ENCODE data around the gene ZNF655. TPM values are rescaled to one million over a fixed set of nuclear protein-coding genes. Genes with fewer than 3 reads are reported as not detected.

The ZNF655 gene
- total RNA-seq, 2 donors from 2014 or later: 36.2 to 41.9 TPM

- Histone ChIP-seq H3K4me1 (no peaks in the 10 kb centered on the region), H3K27me3 (no peaks in the 10 kb centered on the region), H3K27ac (no peak overlapping the region), H3K4me3 (no peak overlapping the region), H3K36me3 (peaks cover 26% of the 10 kb centered on the region), H3K9me3 (peaks cover 19 to 42% of the 10 kb centered on the region in 2 donors)
- no peak for DNase-seq (ENCODE audit: low spot score)
- TF ChIP-seq, protein P1, sequence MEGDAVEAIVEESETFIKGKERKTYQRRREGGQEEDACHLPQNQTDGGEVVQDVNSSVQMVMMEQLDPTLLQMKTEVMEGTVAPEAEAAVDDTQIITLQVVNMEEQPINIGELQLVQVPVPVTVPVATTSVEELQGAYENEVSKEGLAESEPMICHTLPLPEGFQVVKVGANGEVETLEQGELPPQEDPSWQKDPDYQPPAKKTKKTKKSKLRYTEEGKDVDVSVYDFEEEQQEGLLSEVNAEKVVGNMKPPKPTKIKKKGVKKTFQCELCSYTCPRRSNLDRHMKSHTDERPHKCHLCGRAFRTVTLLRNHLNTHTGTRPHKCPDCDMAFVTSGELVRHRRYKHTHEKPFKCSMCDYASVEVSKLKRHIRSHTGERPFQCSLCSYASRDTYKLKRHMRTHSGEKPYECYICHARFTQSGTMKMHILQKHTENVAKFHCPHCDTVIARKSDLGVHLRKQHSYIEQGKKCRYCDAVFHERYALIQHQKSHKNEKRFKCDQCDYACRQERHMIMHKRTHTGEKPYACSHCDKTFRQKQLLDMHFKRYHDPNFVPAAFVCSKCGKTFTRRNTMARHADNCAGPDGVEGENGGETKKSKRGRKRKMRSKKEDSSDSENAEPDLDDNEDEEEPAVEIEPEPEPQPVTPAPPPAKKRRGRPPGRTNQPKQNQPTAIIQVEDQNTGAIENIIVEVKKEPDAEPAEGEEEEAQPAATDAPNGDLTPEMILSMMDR (IDR thresholded peaks at IDR 0.05): no peak
These were observed 22.8 kb upstream of the ZNF655 start for GRCh38 chr7:99535667-99536066.

GRCh38 chr7:99539213-99539811, 19.1 kb upstream of the ZNF655 start:
- Histone ChIP-seq H3K36me3 (no peaks in the 10 kb centered on the region), H3K4me3 (no peak overlapping the region), H3K4me1 (no peaks in the 10 kb centered on the region), H3K27me3 (no peaks in the 10 kb centered on the region), H3K27ac (no peak overlapping the region), H3K9me3 (peaks cover 5 to 24% of the 10 kb centered on the region in 2 donors)
- TF ChIP-seq, protein P1 (IDR thresholded peaks at IDR 0.05): no peak
- no peak for DNase-seq (ENCODE audit: low spot score)

GRCh38 chr7:99540542-99540941, 17.9 kb upstream of the ZNF655 start:
- Histone ChIP-seq H3K9me3 (peaks cover 5 to 24% of the 10 kb centered on the region in 2 donors), H3K27me3 (no peaks in the 10 kb centered on the region), H3K27ac (no peak overlapping the region), H3K4me1 (no peaks in the 10 kb centered on the region), H3K36me3 (no peaks in the 10 kb centered on the region), H3K4me3 (no peak overlapping the region)
- DNase-seq (ENCODE audit: low spot score): no peak
- TF ChIP-seq, protein P1 (IDR thresholded peaks at IDR 0.05): no peak

GRCh38 chr7:99541212-99541611, 17.2 kb upstream of the ZNF655 start:
- no peaks in the 10 kb centered on the region for H3K27me3 ChIP-seq
- DNase-seq (ENCODE audit: low spot score): no peak
- peaks cover 5 to 24% of the 10 kb centered on the region in 2 donors for H3K9me3 ChIP-seq
- no peak overlapping the region for H3K27ac ChIP-seq
- H3K4me1 ChIP-seq: no peaks in the 10 kb centered on the region
- no peak overlapping the region for H3K4me3 ChIP-seq
- TF ChIP-seq, protein P1 (IDR thresholded peaks at IDR 0.05): no peak
- H3K36me3 ChIP-seq: no peaks in the 10 kb centered on the region

GRCh38 chr7:99543081-99543671, 15.3 kb upstream of the ZNF655 start:
- TF ChIP-seq, protein P1 (IDR thresholded peaks at IDR 0.05): no peak
- DNase-seq (ENCODE audit: low spot score): no peak
- peaks cover 13% of the 10 kb centered on the region for H3K36me3 ChIP-seq
- no peaks in the 10 kb centered on the region for H3K27me3 ChIP-seq
- H3K27ac ChIP-seq: no peak overlapping the region
- no peak overlapping the region for H3K4me3 ChIP-seq
- H3K9me3 ChIP-seq: peaks cover 5 to 28% of the 10 kb centered on the region in 2 donors
- no peaks in the 10 kb centered on the region for H3K4me1 ChIP-seq
